Measurements from ENCODE around the gene LIMS2.

LIMS2 gene

DNA sequence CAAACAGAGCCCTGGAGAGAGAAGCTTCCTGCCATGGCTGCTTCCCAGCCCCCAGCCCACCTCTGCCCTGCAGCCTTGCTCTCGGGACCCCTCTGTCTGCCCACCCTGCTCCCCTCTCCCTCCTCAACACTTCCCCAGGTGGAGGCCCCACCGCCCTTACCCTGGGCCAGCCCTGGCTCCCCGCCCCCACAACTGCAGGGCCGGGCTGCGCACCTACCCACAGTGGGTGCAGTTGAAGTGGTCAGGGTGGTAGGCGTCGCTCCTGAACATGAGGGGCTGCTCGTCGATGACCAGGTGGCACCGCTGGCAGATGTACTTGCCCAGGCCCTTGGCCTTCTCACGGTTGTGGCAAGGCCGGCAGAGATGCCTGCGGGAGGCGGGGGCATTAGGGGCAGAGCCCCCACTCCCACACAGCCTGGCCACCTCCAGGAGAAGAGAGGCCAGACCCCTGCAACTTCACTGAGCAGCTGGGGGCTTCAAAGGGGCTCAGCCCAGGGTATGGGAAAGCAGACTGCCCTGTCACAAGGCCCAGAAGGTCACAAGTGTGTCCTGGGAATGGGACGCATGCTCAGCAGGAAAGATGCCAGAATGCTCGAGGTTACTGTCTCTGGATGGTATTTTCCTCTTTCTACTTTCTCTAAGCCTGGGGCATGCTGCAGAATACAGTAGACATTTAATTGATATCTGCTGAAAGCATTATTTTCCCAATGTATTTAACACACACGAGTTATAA is 32.5 kb downstream of the LIMS2 start:
- TF ChIP-seq, protein P1, sequence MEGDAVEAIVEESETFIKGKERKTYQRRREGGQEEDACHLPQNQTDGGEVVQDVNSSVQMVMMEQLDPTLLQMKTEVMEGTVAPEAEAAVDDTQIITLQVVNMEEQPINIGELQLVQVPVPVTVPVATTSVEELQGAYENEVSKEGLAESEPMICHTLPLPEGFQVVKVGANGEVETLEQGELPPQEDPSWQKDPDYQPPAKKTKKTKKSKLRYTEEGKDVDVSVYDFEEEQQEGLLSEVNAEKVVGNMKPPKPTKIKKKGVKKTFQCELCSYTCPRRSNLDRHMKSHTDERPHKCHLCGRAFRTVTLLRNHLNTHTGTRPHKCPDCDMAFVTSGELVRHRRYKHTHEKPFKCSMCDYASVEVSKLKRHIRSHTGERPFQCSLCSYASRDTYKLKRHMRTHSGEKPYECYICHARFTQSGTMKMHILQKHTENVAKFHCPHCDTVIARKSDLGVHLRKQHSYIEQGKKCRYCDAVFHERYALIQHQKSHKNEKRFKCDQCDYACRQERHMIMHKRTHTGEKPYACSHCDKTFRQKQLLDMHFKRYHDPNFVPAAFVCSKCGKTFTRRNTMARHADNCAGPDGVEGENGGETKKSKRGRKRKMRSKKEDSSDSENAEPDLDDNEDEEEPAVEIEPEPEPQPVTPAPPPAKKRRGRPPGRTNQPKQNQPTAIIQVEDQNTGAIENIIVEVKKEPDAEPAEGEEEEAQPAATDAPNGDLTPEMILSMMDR (IDR thresholded peaks at IDR 0.05): no peak

DNA sequence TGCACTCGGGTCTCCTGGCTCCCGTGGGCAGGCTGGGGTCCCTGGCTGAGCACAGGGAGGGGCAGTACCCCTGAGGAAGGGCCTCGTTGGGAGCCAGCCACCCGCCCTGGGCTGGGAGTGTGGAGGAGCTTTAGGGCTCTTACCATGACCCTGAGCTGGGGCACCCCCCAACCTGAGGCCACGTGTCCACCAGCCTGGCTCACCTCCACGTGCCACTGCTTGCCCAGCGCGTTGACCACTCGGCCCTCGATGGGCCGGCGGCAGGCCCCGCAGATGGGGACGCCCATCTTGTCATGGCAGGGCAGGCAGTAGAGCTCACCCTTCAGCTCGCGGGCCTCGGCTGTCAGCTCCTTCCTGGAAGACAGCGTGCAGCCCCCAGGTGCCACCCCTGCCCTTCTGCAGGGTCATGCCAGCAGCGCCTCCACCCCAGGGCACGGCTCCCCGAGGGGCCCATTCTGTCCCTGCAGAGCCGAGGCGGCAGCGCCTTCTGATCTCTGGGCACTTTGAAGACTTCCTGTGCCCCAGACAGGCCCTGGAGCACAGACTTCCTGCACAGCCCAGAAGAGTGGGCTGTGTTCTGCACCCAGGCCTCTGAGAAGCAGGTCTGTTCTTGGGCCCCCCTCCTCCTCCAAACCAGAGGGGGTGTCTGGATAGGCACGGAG is 33.4 kb downstream of the LIMS2 start:
- TF ChIP-seq, protein P1 (IDR thresholded peaks at IDR 0.05): no peak

DNA sequence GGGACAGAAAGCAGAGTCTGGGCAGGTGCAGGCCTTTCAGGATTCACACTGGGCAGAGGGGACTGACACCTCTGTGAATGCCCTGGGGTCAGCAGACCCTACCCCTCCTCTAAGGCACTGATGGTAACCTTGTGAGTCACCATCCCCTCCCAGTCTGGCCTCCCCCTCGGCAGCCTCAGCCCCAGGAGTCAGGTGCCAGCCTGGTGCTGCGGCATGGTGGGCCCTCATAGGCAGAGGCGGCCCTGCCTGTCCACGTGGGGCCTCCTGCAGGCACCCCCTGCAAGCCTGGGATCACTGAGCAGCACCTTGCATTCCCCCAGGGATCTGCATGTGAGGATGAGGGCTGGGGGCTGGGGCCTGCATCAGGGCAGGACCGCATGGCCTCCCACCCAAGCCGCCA is 34.2 kb downstream of the LIMS2 start:
- TF ChIP-seq, protein P1 (IDR thresholded peaks at IDR 0.05): no peak

DNA sequence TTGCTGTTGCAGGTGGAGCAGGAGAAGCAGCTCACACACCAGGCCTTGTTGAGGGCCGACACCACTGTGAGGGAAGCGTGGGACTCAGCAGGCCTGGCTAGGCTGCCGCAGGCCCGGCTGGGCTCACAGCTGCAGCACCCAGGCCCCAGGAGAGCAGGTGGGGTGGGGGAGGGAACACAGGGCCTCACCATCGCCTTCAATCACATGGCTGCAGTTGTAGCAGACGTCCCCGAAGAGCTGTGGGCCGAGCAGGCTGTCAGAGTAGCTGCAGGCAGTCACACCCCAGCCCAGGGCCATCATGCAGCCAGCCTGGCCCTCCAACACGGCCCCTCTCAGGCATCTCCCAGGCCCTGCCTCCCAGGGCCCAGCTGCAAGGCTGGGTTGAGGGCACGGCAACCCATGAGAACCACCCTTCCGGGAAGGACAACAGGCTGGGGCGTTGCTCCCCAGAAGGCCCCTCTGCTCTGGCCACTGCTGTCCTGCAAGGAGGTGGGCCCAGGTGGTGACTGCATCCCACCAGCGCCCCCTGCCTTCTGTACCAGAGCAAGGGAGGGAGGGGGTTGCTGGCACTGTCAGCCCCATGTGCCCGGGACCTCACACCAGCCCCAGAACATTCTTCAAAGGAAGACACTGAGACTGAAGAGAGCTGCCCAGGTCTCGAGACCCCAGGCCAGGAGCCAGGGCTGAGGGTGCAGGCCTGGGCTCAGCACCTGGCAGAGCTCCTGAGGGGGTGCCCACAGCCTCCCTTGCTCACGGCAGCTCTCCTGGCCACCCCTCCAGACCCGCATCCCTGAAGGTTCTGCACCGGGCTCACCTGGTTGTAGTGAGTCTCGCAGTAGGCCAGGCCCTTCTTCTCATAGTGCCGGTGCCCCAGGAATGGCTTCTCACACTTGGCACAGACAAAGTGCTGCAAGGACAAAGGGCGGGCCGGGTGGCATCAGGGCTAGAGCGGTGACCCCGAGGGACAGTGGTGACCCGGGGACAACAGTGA is 35.0 kb downstream of the LIMS2 start:
- TF ChIP-seq, protein P1 (IDR thresholded peaks at IDR 0.05): no peak

DNA sequence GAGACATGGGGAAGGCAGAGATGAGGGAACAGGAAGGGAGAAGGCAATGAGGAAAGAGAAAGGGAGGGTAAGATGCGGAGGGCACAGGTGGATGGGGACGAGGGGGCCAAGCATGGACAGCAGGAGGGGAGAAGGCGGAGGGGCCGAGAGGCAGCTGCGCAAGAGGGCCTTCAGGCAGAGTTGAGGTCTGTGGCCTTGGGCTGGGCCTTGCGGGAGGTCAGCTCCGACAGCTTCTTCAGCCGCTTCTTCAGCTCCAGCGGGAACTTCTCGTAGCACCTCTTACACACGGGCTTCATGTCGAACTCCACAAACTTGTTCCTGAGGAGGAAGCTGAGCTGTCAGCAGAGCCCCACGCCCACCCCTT is 36.2 kb downstream of the LIMS2 start:
- TF ChIP-seq, protein P1 (IDR thresholded peaks at IDR 0.05): no peak

DNA sequence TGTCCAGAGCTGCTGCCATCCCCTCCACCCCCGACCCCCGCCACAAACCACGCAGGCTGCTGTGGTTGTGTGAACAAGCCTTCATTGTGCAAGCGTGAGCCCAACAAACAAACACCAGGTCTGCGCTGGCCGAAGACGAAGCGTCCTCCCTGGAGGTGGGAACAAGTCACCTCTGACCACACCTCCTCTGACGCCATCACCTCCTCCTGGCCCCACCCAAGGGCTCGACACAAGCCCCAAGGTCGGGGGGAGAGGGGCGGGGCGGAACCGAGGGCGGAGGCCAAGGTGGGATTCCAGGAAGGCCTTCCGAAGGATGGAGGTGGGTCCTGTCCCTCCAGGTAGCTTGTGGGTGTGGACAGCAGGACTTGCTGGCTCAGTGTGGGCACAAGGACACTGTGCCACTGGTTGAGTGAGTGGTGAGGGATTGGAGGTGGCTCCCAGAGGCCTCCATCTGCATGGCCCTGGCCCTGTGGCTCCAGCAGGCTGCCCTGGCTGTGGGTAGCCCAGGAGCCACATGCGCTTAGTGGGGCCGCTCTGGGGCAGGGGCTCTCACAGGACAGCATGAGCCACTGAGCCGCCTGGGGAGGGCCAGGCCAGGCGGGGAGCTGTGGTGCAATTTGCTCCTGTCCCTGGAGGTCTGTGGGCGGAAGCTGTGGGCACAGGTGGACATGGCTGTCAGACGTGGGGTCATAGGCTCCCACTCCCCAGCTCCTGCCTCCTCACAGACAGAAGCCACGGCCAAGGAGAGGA is 36.8 kb downstream of the LIMS2 start:
- TF ChIP-seq, protein P1 (IDR thresholded peaks at IDR 0.05): no peak
